SK-MEL-5 (cell line): ENCODE data around the gene ACOT8. TPM values are rescaled to one million over a fixed set of nuclear protein-coding genes. Genes with fewer than 3 reads are reported as not detected.
"Not testable (repeated sequence)": the region's sequence is repeated elsewhere in the genome, so short reads cannot be mapped to it uniquely, and the experiment has no call there.

ENCODE experiments used
- DNase-seq: peaks from one replicate; pipeline ENCODE4 v3.0.0-alpha.2; 2016; ENCODE audit warnings: low read depth, low spot score
- in situ Hi-C: cut with HindIII; loops from 2 replicates; pipeline ENCODE4 v1.10.0; 2016; ENCODE audit warnings: low sequenced_read_pairs, high pct_unique_total_duplicates, low pct_unique_long_range_greater_than_20kb
- total RNA-seq: library from RNA; depleted of rRNA; stranded (reverse); fragments of >200 nt; shearing (Covaris generic); gene quantifications from 2 replicates; pipeline ENCODE4 v1.2.3, GENCODE V29; 2014

The ACOT8 gene
- total RNA-seq, 1 experiment from 2014 or later, result 49.4 TPM

GRCh38 chr20:45890985-45891983 is 34.1 kb upstream of the ACOT8 start, which contains the start of the genes CTSA and NEURL2:
Gene CTSA (plus strand): TSS chr20:45891335. CDS start chr20:45891569, 234 bp downstream.
Gene NEURL2 (minus strand): TSS chr20:45891208. CDS start chr20:45890991, 217 bp downstream.
- in situ Hi-C loops, result no loop called here
- DNase-seq, result peak; percentile 88

- in situ Hi-C loops, result no loop called here
- DNase-seq, result peak; percentile 83
Observed at GRCh38 chr20:45890077-45890984, 33.1 kb upstream of the ACOT8 start.

- in situ Hi-C loops, result no loop called here
- no peak for DNase-seq
Observed at GRCh38 chr20:45888681-45889080, 31.5 kb upstream of the ACOT8 start.

- DNase-seq, result no peak
- in situ Hi-C loops, result no loop called here
Observed at GRCh38 chr20:45887346-45887715, 30.1 kb upstream of the ACOT8 start, which contains the start of gene SPATA25. Gene SPATA25 (minus strand): TSS chr20:45887622. CDS start chr20:45887590, 32 bp downstream.

- in situ Hi-C loops, result no loop called here
- no peak for DNase-seq
Observed at GRCh38 chr20:45886590-45887345, 29.6 kb upstream of the ACOT8 start.

- DNase-seq, result no peak
- in situ Hi-C loops, result no loop called here
Observed at GRCh38 chr20:45883100-45883469, 25.9 kb upstream of the ACOT8 start.

GRCh38 chr20:45882469-45883099 is 25.4 kb upstream of the ACOT8 start:
- in situ Hi-C loops, result no loop called here

GRCh38 chr20:45880988-45881788 is 24.0 kb upstream of the ACOT8 start, which contains the start of gene ZSWIM1:
Gene ZSWIM1 (plus strand): TSS chr20:45881227. CDS start chr20:45882593, 1,366 bp downstream.
- in situ Hi-C loops, result no loop called here

More at GRCh38 chr20:45882469-45883099, 25.4 kb upstream of the ACOT8 start:
- no peak for DNase-seq

GRCh38 chr20:45878076-45878761 is 21.0 kb upstream of the ACOT8 start:
- in situ Hi-C loops, result no loop called here

More at GRCh38 chr20:45880988-45881788, 24.0 kb upstream of the ACOT8 start, which contains the start of gene ZSWIM1:
- peak; percentile 100 for DNase-seq

GRCh38 chr20:45874576-45874975 is 17.4 kb upstream of the ACOT8 start:
- in situ Hi-C loops, result no loop called here
- peak; percentile 74 for DNase-seq

More at GRCh38 chr20:45878076-45878761, 21.0 kb upstream of the ACOT8 start:
- no peak for DNase-seq

GRCh38 chr20:45874104-45874481 is 16.9 kb upstream of the ACOT8 start:
- DNase-seq, in situ Hi-C loops: not testable (repeated sequence)

- in situ Hi-C loops, result no loop called here
- no peak for DNase-seq
Observed at GRCh38 chr20:45873409-45874103, 16.4 kb upstream of the ACOT8 start.

GRCh38 chr20:45872626-45873025 is 15.4 kb upstream of the ACOT8 start:
- in situ Hi-C loops, result no loop called here

GRCh38 chr20:45867819-45868176 is 10.6 kb upstream of the ACOT8 start:
- in situ Hi-C loops, result no loop called here
- DNase-seq, result no peak

More at GRCh38 chr20:45872626-45873025, 15.4 kb upstream of the ACOT8 start:
- no peak for DNase-seq
